ENCODE measurements around the gene ATMIN.

DNA sequence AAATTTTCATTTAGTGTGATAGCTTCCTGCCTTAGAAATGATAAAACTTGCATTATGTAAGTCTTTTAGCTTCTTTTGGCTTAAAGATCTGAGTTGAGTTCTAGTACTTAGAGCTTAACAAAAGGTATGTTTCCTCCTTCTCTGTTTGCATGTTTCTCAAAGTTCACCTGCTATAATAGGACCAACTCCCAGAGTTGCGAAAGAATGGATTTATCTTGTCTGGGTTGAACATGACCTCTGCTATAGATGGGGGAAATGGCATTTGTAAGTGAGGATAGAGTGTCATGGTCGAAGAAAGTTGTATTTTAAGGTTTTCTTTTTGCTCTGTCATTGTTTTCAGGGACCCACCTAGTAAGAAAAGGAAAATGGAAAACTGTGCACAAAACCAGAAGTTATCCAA lies 7.2 kb downstream of the ATMIN start:
- TF ChIP-seq, protein P1, sequence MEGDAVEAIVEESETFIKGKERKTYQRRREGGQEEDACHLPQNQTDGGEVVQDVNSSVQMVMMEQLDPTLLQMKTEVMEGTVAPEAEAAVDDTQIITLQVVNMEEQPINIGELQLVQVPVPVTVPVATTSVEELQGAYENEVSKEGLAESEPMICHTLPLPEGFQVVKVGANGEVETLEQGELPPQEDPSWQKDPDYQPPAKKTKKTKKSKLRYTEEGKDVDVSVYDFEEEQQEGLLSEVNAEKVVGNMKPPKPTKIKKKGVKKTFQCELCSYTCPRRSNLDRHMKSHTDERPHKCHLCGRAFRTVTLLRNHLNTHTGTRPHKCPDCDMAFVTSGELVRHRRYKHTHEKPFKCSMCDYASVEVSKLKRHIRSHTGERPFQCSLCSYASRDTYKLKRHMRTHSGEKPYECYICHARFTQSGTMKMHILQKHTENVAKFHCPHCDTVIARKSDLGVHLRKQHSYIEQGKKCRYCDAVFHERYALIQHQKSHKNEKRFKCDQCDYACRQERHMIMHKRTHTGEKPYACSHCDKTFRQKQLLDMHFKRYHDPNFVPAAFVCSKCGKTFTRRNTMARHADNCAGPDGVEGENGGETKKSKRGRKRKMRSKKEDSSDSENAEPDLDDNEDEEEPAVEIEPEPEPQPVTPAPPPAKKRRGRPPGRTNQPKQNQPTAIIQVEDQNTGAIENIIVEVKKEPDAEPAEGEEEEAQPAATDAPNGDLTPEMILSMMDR (IDR thresholded peaks at IDR 0.05): no peak
- TF ChIP-seq POLR2A (IDR thresholded peaks at IDR 0.05): no peak

All from body of pancreas (tissue), 4 donors.